Nephron (organoid): ENCODE results near the gene CABLES2.
A peak's percentile ranks its signal among the peaks of the same experiment; 100 is the strongest.

ENCODE experiments used
- H3K27ac Mint-ChIP-seq, 3 experiments: 2 replicates each; pipeline ENCODE4 v1.8.0; 2020; ENCODE audit warnings: mixed read lengths in 3 of 3, mild to moderate bottlenecking in 2 of 3, moderate library complexity in 1 of 3
- H3K27me3 Mint-ChIP-seq: 2 replicates; pipeline ENCODE4 v1.8.0; 2021; ENCODE audit warnings: low read depth, mild to moderate bottlenecking, moderate library complexity, mixed read lengths
- H3K36me3 Mint-ChIP-seq: 2 replicates; pipeline ENCODE4 v1.8.0; 2020; ENCODE audit warnings: low read depth, mixed read lengths
- H3K4me1 Mint-ChIP-seq: 2 replicates; pipeline ENCODE4 v1.8.0; 2020; ENCODE audit warnings: mixed read lengths
- H3K4me3 Mint-ChIP-seq, 3 experiments: 2 replicates each; pipeline ENCODE4 v1.8.0; 2020; ENCODE audit warnings: mild to moderate bottlenecking in 3 of 3, mixed read lengths in 3 of 3, moderate library complexity in 2 of 3
- H3K9me3 Mint-ChIP-seq: 2 replicates; pipeline ENCODE4 v1.8.0; 2020; ENCODE audit warnings: mixed read lengths
- CTCF ChIP-seq, 3 experiments: fragments of 200-600 bp; sonication (generic); IDR thresholded peaks; one replicate each; pipeline ENCODE4 v1.5.0; 2021; ENCODE audit warnings: antibody characterized with exemption in 3 of 3; ENCODE audit not compliant: unreplicated experiment in 3 of 3

Gene CABLES2

GRCh38 chr20:62430866-62431447 is 23.9 kb upstream of the CABLES2 start:
- H3K9me3 Mint-ChIP-seq, result peaks cover 4% of the 10 kb centered on the region
- no peak for TF ChIP-seq CTCF (IDR thresholded peaks at IDR 0.05; ENCODE audit: unreplicated experiment in 3 of 3)
- peaks cover 26% of the 10 kb centered on the region for H3K4me1 Mint-ChIP-seq
- H3K27me3 Mint-ChIP-seq, result peaks cover 52% of the 10 kb centered on the region
- H3K4me3 Mint-ChIP-seq, result no peak overlapping the region
- no peaks in the 10 kb centered on the region for H3K36me3 Mint-ChIP-seq
- H3K27ac Mint-ChIP-seq, result peak overlapping the region in 1 of 3 experiments; percentile 51

GRCh38 chr20:62430311-62430853 is 23.3 kb upstream of the CABLES2 start:
- no peak for TF ChIP-seq CTCF (IDR thresholded peaks at IDR 0.05; ENCODE audit: unreplicated experiment in 3 of 3)
- peaks cover 51% of the 10 kb centered on the region for H3K27me3 Mint-ChIP-seq
- H3K27ac Mint-ChIP-seq, result peak overlapping the region in 1 of 3 experiments; percentile 51
- H3K9me3 Mint-ChIP-seq, result peaks cover 4% of the 10 kb centered on the region
- no peaks in the 10 kb centered on the region for H3K36me3 Mint-ChIP-seq
- peaks cover 26% of the 10 kb centered on the region for H3K4me1 Mint-ChIP-seq
- H3K4me3 Mint-ChIP-seq, result no peak overlapping the region

GRCh38 chr20:62429455-62430310 is 22.6 kb upstream of the CABLES2 start:
- H3K27me3 Mint-ChIP-seq, result peaks cover 45% of the 10 kb centered on the region
- TF ChIP-seq CTCF (IDR thresholded peaks at IDR 0.05; ENCODE audit: unreplicated experiment in 3 of 3), result no peak
- H3K27ac Mint-ChIP-seq, result no peak overlapping the region
- peaks cover 4% of the 10 kb centered on the region for H3K9me3 Mint-ChIP-seq
- H3K4me3 Mint-ChIP-seq, result no peak overlapping the region
- H3K36me3 Mint-ChIP-seq, result no peaks in the 10 kb centered on the region
- H3K4me1 Mint-ChIP-seq, result peaks cover 26% of the 10 kb centered on the region

GRCh38 chr20:62428396-62429295 is 21.6 kb upstream of the CABLES2 start:
- TF ChIP-seq CTCF (IDR thresholded peaks at IDR 0.05; ENCODE audit: unreplicated experiment in 3 of 3), result no peak
- Mint-ChIP-seq H3K9me3 (peaks cover 4% of the 10 kb centered on the region), H3K27ac (peak overlapping the region; percentile 68 to 94 (median 91)), H3K4me1 (peaks cover 17% of the 10 kb centered on the region), H3K4me3 (peak overlapping the region in 1 of 3 experiments; percentile 5), H3K27me3 (peaks cover 35% of the 10 kb centered on the region), H3K36me3 (no peaks in the 10 kb centered on the region)

- TF ChIP-seq CTCF (IDR thresholded peaks at IDR 0.05; ENCODE audit: unreplicated experiment in 3 of 3), result no peak
- Mint-ChIP-seq H3K27me3 (peaks cover 28% of the 10 kb centered on the region), H3K4me3 (no peak overlapping the region), H3K36me3 (no peaks in the 10 kb centered on the region), H3K9me3 (peaks cover 4% of the 10 kb centered on the region), H3K27ac (peak overlapping the region in 1 of 3 experiments; percentile 72), H3K4me1 (peaks cover 15% of the 10 kb centered on the region)
Observed at GRCh38 chr20:62428002-62428372, 20.9 kb upstream of the CABLES2 start.
